ENCODE data around the gene PDE10A.

- no peak for TF ChIP-seq CTCF (IDR thresholded peaks at IDR 0.05; ENCODE audit: low read length)
- TF ChIP-seq EZH2 (IDR thresholded peaks at IDR 0.05; ENCODE audit: borderline replicate concordance, low read length) = no peak
These were observed 21.3 kb downstream of the PDE10A start for GRCh38 chr6:165641672-165642156.

Data from OCI-LY1 (cell line).